ENCODE results near the gene BCL2L13. TPM values are rescaled to one million over a fixed set of nuclear protein-coding genes. Genes with fewer than 3 reads are reported as not detected.

Gene BCL2L13
- total RNA-seq, 1 experiment from 2014 or later = 26.0 TPM

- H3K4me2 ChIP-seq (ENCODE audit: insufficient read depth, insufficient read length, low read length) = no peak overlapping the region
- no peak overlapping the region; the same call in 1 of the 2 replicates for H3K14ac ChIP-seq (ENCODE audit: insufficient read depth, low read length)
- no peak overlapping the region for H3K27ac ChIP-seq (ENCODE audit: insufficient read length, low read depth, low read length)
- no peak for DNase-seq
- H4K91ac ChIP-seq (ENCODE audit: insufficient read length, low read depth, low read length) = no peak overlapping the region
- H3K4me3 Mint-ChIP-seq = no peak overlapping the region
- no peaks in the 10 kb centered on the region for H3K79me1 ChIP-seq (ENCODE audit: insufficient read depth, low read depth, low read length, poor library complexity, severe bottlenecking)
- H3K23ac ChIP-seq (ENCODE audit: insufficient read length, low read depth, low read length) = no peak overlapping the region
- no peak overlapping the region for H2AFZ ChIP-seq (ENCODE audit: low read length)
- H3K4ac ChIP-seq (ENCODE audit: low read depth, low read length) = no peak overlapping the region
- H3T11ph ChIP-seq (ENCODE audit: low read length) = no peak overlapping the region
- no peak overlapping the region; a peak in 1 of 7 replicates for H3K27ac Mint-ChIP-seq
- H3K9ac ChIP-seq (ENCODE audit: extremely low read depth, insufficient read length, low read length) = no peak overlapping the region
- peaks cover 11% of the 10 kb centered on the region for H3K23me2 ChIP-seq (ENCODE audit: insufficient read length, low read depth, low read length, poor library complexity, severe bottlenecking)
- no CpG with 5 or more reads among the region's 6 CpGs for WGBS (ENCODE audit: extremely low coverage, insufficient read length, low lambda C conversion rate)
- no peak overlapping the region for H4K8ac ChIP-seq (replicated peaks; ENCODE audit: insufficient read length, low read depth, low read length)
- H2BK12ac ChIP-seq (ENCODE audit: insufficient read length, low read depth, low read length) = no peak overlapping the region
- no peaks in the 10 kb centered on the region for H3K27me3 ChIP-seq (ENCODE audit: insufficient read depth, low read length)
- no peaks in the 10 kb centered on the region; a peak in 2 of 5 replicates for H3K9me3 Mint-ChIP-seq
- H2BK5ac ChIP-seq (ENCODE audit: insufficient read length, low read length) = no peak overlapping the region
- no peak overlapping the region for H2AK5ac ChIP-seq (ENCODE audit: insufficient read length, low read length)
- H3K4me1 Mint-ChIP-seq = peaks cover 28 to 34% of the 10 kb centered on the region in 2 experiments
- no peak overlapping the region for H2BK120ac ChIP-seq (ENCODE audit: low read depth, low read length, poor library complexity, severe bottlenecking)
- no peak overlapping the region for H2BK15ac ChIP-seq (ENCODE audit: low read depth, low read length)
- H3K56ac ChIP-seq (ENCODE audit: insufficient read length, low read depth, low read length) = no peak overlapping the region
- H3K27me3 Mint-ChIP-seq (ENCODE audit: low read depth) = peaks cover 35% of the 10 kb centered on the region
- peaks cover 0 to 4% (median 0%) of the 10 kb centered on the region in 3 experiments; a peak in 2 of 7 replicates for H3K36me3 Mint-ChIP-seq (ENCODE audit: insufficient read depth in 1 of 3, low read depth in 3 of 3)
- TF ChIP-seq, protein P1, sequence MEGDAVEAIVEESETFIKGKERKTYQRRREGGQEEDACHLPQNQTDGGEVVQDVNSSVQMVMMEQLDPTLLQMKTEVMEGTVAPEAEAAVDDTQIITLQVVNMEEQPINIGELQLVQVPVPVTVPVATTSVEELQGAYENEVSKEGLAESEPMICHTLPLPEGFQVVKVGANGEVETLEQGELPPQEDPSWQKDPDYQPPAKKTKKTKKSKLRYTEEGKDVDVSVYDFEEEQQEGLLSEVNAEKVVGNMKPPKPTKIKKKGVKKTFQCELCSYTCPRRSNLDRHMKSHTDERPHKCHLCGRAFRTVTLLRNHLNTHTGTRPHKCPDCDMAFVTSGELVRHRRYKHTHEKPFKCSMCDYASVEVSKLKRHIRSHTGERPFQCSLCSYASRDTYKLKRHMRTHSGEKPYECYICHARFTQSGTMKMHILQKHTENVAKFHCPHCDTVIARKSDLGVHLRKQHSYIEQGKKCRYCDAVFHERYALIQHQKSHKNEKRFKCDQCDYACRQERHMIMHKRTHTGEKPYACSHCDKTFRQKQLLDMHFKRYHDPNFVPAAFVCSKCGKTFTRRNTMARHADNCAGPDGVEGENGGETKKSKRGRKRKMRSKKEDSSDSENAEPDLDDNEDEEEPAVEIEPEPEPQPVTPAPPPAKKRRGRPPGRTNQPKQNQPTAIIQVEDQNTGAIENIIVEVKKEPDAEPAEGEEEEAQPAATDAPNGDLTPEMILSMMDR (conservative IDR thresholded peaks at IDR 0.05) = no peak
- H3K4me1 ChIP-seq (ENCODE audit: insufficient read depth, low read length) = peaks cover 5% of the 10 kb centered on the region; the same call in 1 of the 2 replicates
- H3K9me3 ChIP-seq (ENCODE audit: control insufficient read depth, low read depth, low read length) = no peaks in the 10 kb centered on the region
- 0 out of 2 replicates have a peak, but pooled peaks cover 2% of the 10 kb centered on the region for H3K79me2 ChIP-seq (ENCODE audit: insufficient read depth, low read length)
- H4K5ac ChIP-seq (ENCODE audit: insufficient read length, low read depth, low read length) = no peak overlapping the region
- no peak overlapping the region for H2BK20ac ChIP-seq (ENCODE audit: low read depth, low read length, poor library complexity, severe bottlenecking)
- no peak overlapping the region for H3K18ac ChIP-seq (ENCODE audit: insufficient read length, low read depth, low read length)
- no peaks in the 10 kb centered on the region for H4K20me1 ChIP-seq (ENCODE audit: control insufficient read depth, insufficient read depth, insufficient read length)
Observed at GRCh38 chr22:17777717-17778044, 139.1 kb downstream of the BCL2L13 start.
